Parathyroid adenoma (tissue), 2 donors: ENCODE measurements around the gene HBS1L.

ENCODE experiments used
- H2AFZ ChIP-seq: fragments of 300-600 bp; sonication (generic); one replicate; pipeline ENCODE4 v1.7.0; 2017; ENCODE audit warnings: antibody characterized with exemption, mild to moderate bottlenecking
- H3K27ac ChIP-seq: fragments of 300-600 bp; sonication (generic); one replicate; pipeline ENCODE4 v1.7.0; 2017
- H3K27me3 ChIP-seq: fragments of 300-600 bp; sonication (generic); one replicate; pipeline ENCODE4 v1.7.0; 2017; ENCODE audit warnings: low read length; ENCODE audit not compliant: control insufficient read depth, insufficient read depth
- H3K36me3 ChIP-seq: fragments of 300-600 bp; sonication (generic); one replicate; pipeline ENCODE4 v1.7.0; 2017; ENCODE audit warnings: low read length; ENCODE audit not compliant: control insufficient read depth, insufficient read depth
- H3K4me1 ChIP-seq: fragments of 300-600 bp; sonication (generic); one replicate; pipeline ENCODE4 v1.7.0; 2017; ENCODE audit warnings: control low read depth
- H3K4me2 ChIP-seq: fragments of 300-600 bp; sonication (generic); one replicate; pipeline ENCODE4 v1.7.0; 2017; ENCODE audit warnings: low read length
- H3K4me3 ChIP-seq: fragments of 300-600 bp; sonication (generic); one replicate; pipeline ENCODE4 v1.7.0; 2017; ENCODE audit warnings: low read depth, low read length
- H3K79me2 ChIP-seq: fragments of 300-600 bp; sonication (generic); one replicate; pipeline ENCODE4 v1.7.0; 2017; ENCODE audit warnings: control low read depth
- H3K9ac ChIP-seq: fragments of 300-600 bp; sonication (generic); one replicate; pipeline ENCODE4 v1.7.0; 2017; ENCODE audit warnings: mild to moderate bottlenecking
- H3K9me3 ChIP-seq: fragments of 300-600 bp; sonication (generic); one replicate; pipeline ENCODE4 v1.7.0; 2017; ENCODE audit warnings: low read length; ENCODE audit not compliant: control insufficient read depth
- TF ChIP-seq, protein P1 (sequence below): fragments of 300-600 bp; sonication (generic); IDR thresholded peaks from one replicate; pipeline ENCODE4 v1.7.0; 2017; ENCODE audit warnings: antibody characterized with exemption, mild to moderate bottlenecking
- donor health status: primary hyperparathyroidism.

HBS1L gene

GRCh38 chr6:135096403-135097130 lies 41.9 kb upstream of the HBS1L start:
- TF ChIP-seq, protein P1, sequence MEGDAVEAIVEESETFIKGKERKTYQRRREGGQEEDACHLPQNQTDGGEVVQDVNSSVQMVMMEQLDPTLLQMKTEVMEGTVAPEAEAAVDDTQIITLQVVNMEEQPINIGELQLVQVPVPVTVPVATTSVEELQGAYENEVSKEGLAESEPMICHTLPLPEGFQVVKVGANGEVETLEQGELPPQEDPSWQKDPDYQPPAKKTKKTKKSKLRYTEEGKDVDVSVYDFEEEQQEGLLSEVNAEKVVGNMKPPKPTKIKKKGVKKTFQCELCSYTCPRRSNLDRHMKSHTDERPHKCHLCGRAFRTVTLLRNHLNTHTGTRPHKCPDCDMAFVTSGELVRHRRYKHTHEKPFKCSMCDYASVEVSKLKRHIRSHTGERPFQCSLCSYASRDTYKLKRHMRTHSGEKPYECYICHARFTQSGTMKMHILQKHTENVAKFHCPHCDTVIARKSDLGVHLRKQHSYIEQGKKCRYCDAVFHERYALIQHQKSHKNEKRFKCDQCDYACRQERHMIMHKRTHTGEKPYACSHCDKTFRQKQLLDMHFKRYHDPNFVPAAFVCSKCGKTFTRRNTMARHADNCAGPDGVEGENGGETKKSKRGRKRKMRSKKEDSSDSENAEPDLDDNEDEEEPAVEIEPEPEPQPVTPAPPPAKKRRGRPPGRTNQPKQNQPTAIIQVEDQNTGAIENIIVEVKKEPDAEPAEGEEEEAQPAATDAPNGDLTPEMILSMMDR: no peak
- no peak overlapping the region for H3K4me2 ChIP-seq
- no peak overlapping the region for H3K27ac ChIP-seq
- H3K36me3 ChIP-seq: no peaks in the 10 kb centered on the region
- H3K79me2 ChIP-seq: no peaks in the 10 kb centered on the region
- no peaks in the 10 kb centered on the region for H3K9me3 ChIP-seq
- H3K27me3 ChIP-seq: no peaks in the 10 kb centered on the region
- no peaks in the 10 kb centered on the region for H3K4me1 ChIP-seq
- H2AFZ ChIP-seq: no peak overlapping the region
- no peak overlapping the region for H3K9ac ChIP-seq
- H3K4me3 ChIP-seq: no peak overlapping the region

DNA sequence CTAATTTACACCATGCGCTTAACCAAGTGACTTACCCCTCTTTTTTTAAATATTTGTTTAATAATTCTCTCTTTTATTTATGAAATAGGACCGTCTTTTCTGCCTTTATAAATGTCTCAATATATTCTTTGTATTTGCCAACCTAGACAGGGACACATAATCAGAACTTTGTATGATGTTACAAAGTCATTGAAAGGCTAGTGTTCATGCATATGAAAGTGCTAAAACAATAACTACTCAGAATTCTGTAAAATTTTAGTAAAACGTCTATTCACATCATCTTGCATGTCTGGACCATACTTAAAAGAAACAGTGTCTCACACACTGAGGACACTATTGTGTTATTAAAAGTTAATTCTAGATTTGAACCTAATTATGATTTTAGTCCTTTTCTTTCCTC lies 41.1 kb upstream of the HBS1L start:
- no peaks in the 10 kb centered on the region for H3K27me3 ChIP-seq

DNA sequence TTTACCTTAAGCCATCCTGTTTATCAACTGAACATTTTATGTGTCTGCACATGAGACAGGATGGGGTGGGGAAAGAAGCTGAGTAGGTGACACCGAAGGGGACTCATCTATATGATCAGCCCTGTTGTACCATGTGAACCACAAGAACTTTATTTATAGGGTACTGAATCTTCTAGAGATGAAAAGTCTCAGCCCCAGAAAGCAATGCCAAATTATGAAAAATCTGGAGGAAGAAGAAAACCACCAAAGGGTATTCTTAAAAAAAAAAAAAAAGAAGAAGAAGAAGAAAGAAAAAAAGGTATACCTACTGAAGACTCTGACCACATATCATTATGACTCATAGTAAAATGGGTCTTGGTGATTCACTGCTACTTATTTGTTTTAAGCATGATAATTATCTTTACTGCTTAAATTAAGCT lies 39.8 kb upstream of the HBS1L start:
- Histone ChIP-seq H3K9me3 (no peaks in the 10 kb centered on the region), H3K27me3 (no peaks in the 10 kb centered on the region)

More for the DNA sequence above, 41.1 kb upstream of the HBS1L start:
- Histone ChIP-seq H3K9ac (no peak overlapping the region), H3K27ac (no peak overlapping the region), H3K79me2 (no peaks in the 10 kb centered on the region), H2AFZ (no peak overlapping the region), H3K9me3 (no peaks in the 10 kb centered on the region), H3K36me3 (no peaks in the 10 kb centered on the region), H3K4me3 (no peak overlapping the region), H3K4me2 (no peak overlapping the region), H3K4me1 (no peaks in the 10 kb centered on the region)
- TF ChIP-seq, protein P1: no peak

DNA sequence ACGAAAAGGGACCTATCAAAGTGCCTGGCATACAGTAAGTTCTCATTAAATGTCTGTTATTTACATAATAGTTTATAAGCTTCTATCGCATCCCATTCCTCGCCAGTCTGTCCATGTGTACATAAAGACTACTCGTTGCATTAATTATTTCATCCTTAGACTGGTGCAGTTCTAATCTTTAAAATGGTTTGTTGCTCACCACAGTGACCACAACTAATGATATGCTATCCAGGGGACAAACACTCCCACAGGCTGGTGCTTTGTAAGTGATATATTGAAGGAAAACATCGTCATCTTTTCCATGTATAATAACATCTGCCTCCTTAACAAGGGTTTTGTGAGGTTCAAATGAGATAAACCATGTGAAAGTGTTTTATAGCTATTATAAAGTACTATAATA lies 39.0 kb upstream of the HBS1L start:
- Histone ChIP-seq H3K36me3 (no peaks in the 10 kb centered on the region), H3K27me3 (no peaks in the 10 kb centered on the region), H3K9ac (no peak overlapping the region), H3K4me2 (no peak overlapping the region), H3K27ac (no peak overlapping the region), H3K9me3 (no peaks in the 10 kb centered on the region), H2AFZ (no peak overlapping the region), H3K4me3 (no peak overlapping the region), H3K79me2 (no peaks in the 10 kb centered on the region), H3K4me1 (no peaks in the 10 kb centered on the region)
- TF ChIP-seq, protein P1: no peak

More for the DNA sequence above, 39.8 kb upstream of the HBS1L start:
- no peak overlapping the region for H3K9ac ChIP-seq
- TF ChIP-seq, protein P1: no peak
- H3K36me3 ChIP-seq: no peaks in the 10 kb centered on the region
- no peaks in the 10 kb centered on the region for H3K4me1 ChIP-seq
- H2AFZ ChIP-seq: no peak overlapping the region
- H3K4me2 ChIP-seq: no peak overlapping the region
- H3K79me2 ChIP-seq: no peaks in the 10 kb centered on the region
- no peak overlapping the region for H3K27ac ChIP-seq
- H3K4me3 ChIP-seq: no peak overlapping the region

- Histone ChIP-seq H3K9ac (no peak overlapping the region), H3K4me2 (no peak overlapping the region), H2AFZ (no peak overlapping the region), H3K9me3 (no peaks in the 10 kb centered on the region), H3K79me2 (no peaks in the 10 kb centered on the region), H3K36me3 (no peaks in the 10 kb centered on the region), H3K27ac (no peak overlapping the region), H3K4me1 (no peaks in the 10 kb centered on the region), H3K27me3 (no peaks in the 10 kb centered on the region), H3K4me3 (no peak overlapping the region)
- TF ChIP-seq, protein P1: no peak
Measured at GRCh38 chr6:135092724-135093123, 38.1 kb upstream of the HBS1L start.
